H1 (cell line): ENCODE measurements around the gene COA1. TPM values are rescaled to one million over a fixed set of nuclear protein-coding genes. Genes with fewer than 3 reads are reported as not detected.

Source experiments
- CTCF ChIA-PET: fragments of 300-600 bp; sonication (Branson Sonifier 250); formaldehyde crosslinking; loops from one replicate; lab custom pipeline; 2021; ENCODE audit not compliant: partially characterized antibody; lab: Charles Lee
- POLR2A ChIA-PET: fragments of 300-600 bp; sonication (Branson Sonifier 250); formaldehyde crosslinking; loops from one replicate; lab custom pipeline; 2021; ENCODE audit warnings: inconsistent platforms; ENCODE audit not compliant: partially characterized antibody; lab: Charles Lee
- DNase-seq, 2 experiments: peaks; one replicate each; pipeline versions ENCODE4 v3.0.0 to v3.0.0-alpha.2; 2010 to 2022; ENCODE audit warnings: low spot score in 2 of 2, low read depth in 1 of 2, mixed read lengths in 1 of 2
- FAIRE-seq: peaks from 2 replicates; lab custom pipeline; 2011; peaks lifted over from hg19 to GRCh38; lab: Jason Lieb, UNC
- H2AFZ ChIP-seq: 2 replicates; pipeline ENCODE4 v1.8.1; 2012; ENCODE audit warnings: low read length, inconsistent platforms
- H2AK5ac ChIP-seq: 2 replicates; pipeline ENCODE4 v1.6.1; 2013; ENCODE audit warnings: low read depth, low read length
- H2BK120ac ChIP-seq: replicated peaks from 2 replicates; pipeline ENCODE3; 2013; ENCODE audit warnings: low read depth, low read length, inconsistent platforms
- H2BK12ac ChIP-seq: 2 replicates; pipeline ENCODE4 v1.6.1; 2013; ENCODE audit warnings: low read depth, low read length
- H2BK15ac ChIP-seq: 2 replicates; pipeline ENCODE4 v1.6.1; 2013; ENCODE audit warnings: low read length
- H2BK20ac ChIP-seq: 2 replicates; pipeline ENCODE4 v1.6.1; 2013; ENCODE audit warnings: low read length
- H2BK5ac ChIP-seq: 2 replicates; pipeline ENCODE4 v1.6.1; 2013; ENCODE audit warnings: low read depth, low read length
- H3K14ac ChIP-seq: 2 replicates; pipeline ENCODE4 v1.6.1; 2013; ENCODE audit warnings: inconsistent platforms; ENCODE audit not compliant: insufficient read length
- H3K18ac ChIP-seq: 2 replicates; pipeline ENCODE4 v1.6.1; 2013; ENCODE audit warnings: low read length; ENCODE audit errors: extremely low read depth
- H3K23ac ChIP-seq: 2 replicates; pipeline ENCODE4 v1.6.1; 2013; ENCODE audit warnings: inconsistent platforms; ENCODE audit not compliant: insufficient read length
- H3K23me2 ChIP-seq: 2 replicates; pipeline ENCODE4 v1.6.1; 2013; ENCODE audit warnings: low read depth, low read length
- H3K27ac ChIP-seq: 2 replicates; pipeline ENCODE4 v1.6.1; 2011; ENCODE audit warnings: low read depth, low read length, inconsistent platforms
- H3K27me3 ChIP-seq, 4 experiments: replicated peaks in 1 of 4; 1 replicate in 1 of 4; 2 replicates in 3 of 4; pipeline versions ENCODE4 v1.6.1 to v1.8.1; 2011 to 2013; ENCODE audit warnings: low read length in 3 of 4, mild to moderate bottlenecking in 3 of 4, inconsistent platforms in 2 of 4, mixed read lengths in 2 of 4, moderate library complexity in 1 of 4; ENCODE audit not compliant: control insufficient read depth in 3 of 4, insufficient read depth in 3 of 4; ENCODE audit errors: extremely low read depth in 1 of 4
- H3K36me3 ChIP-seq, 4 experiments: 2 replicates each; pipeline versions ENCODE4 v1.6.1 to v1.8.1; 2011 to 2013; ENCODE audit warnings: mild to moderate bottlenecking in 4 of 4, low read length in 3 of 4, moderate library complexity in 2 of 4, control low read depth in 1 of 4, inconsistent platforms in 1 of 4; ENCODE audit not compliant: insufficient read depth in 4 of 4, control insufficient read depth in 2 of 4
- H3K4ac ChIP-seq: replicated peaks from 2 replicates; pipeline ENCODE3; 2013; ENCODE audit warnings: low read length, low read depth, mixed read lengths, inconsistent platforms; ENCODE audit not compliant: insufficient read length
- H3K4me1 ChIP-seq, 4 experiments: replicated peaks in 1 of 4; 1 replicate in 1 of 4; 2 replicates in 3 of 4; pipeline versions ENCODE4 v1.6.1 to v1.8.1; 2011 to 2013; ENCODE audit warnings: low read length in 3 of 4, inconsistent platforms in 2 of 4, mixed read lengths in 1 of 4; ENCODE audit not compliant: insufficient read depth in 4 of 4, control insufficient read depth in 3 of 4
- H3K4me2 ChIP-seq, 2 experiments: 2 replicates each; pipeline versions ENCODE4 v1.6.1 to v1.8.1; 2011 to 2013; ENCODE audit warnings: low read depth in 2 of 2, low read length in 2 of 2, control low read depth in 1 of 2, inconsistent platforms in 1 of 2, mild to moderate bottlenecking in 1 of 2; ENCODE audit not compliant: insufficient read depth in 1 of 2
- H3K4me3 ChIP-seq, 4 experiments: fragments of 200-600, 300-600 bp in 1 of 4; sonication (generic), shearing (Covaris generic), sonication (Bioruptor Twin) in 1 of 4; 2 replicates each; pipeline versions ENCODE4 v1.5.1 to v1.8.1; 2011 to 2016; ENCODE audit warnings: low read length in 4 of 4, low read depth in 3 of 4, control low read depth in 2 of 4, inconsistent platforms in 2 of 4, mild to moderate bottlenecking in 2 of 4, mixed read lengths in 1 of 4, moderate library complexity in 1 of 4; ENCODE audit not compliant: insufficient read depth in 2 of 4; ENCODE audit errors: extremely low read depth in 1 of 4
- H3K56ac ChIP-seq: replicated peaks from 2 replicates; pipeline ENCODE3; 2013; ENCODE audit warnings: low read depth, mild to moderate bottlenecking, mixed read lengths, low read length, inconsistent platforms; ENCODE audit not compliant: insufficient read length
- H3K79me1 ChIP-seq: 2 replicates; pipeline ENCODE4 v1.6.1; 2013; ENCODE audit warnings: low read depth, low read length, control low read depth
- H3K79me2 ChIP-seq, 2 experiments: 2 replicates each; pipeline versions ENCODE4 v1.6.1 to v1.8.1; 2012 to 2013; ENCODE audit warnings: low read length in 2 of 2, mild to moderate bottlenecking in 2 of 2, inconsistent platforms in 1 of 2; ENCODE audit not compliant: insufficient read depth in 2 of 2, control insufficient read depth in 1 of 2
- H3K9ac ChIP-seq, 4 experiments: replicated peaks in 1 of 4; 1 replicate in 1 of 4; 2 replicates in 3 of 4; pipeline versions ENCODE4 v1.6.1 to v1.8.1; 2011 to 2013; ENCODE audit warnings: low read depth in 3 of 4, low read length in 3 of 4, control low read depth in 2 of 4, mild to moderate bottlenecking in 2 of 4, moderate library complexity in 2 of 4, inconsistent platforms in 1 of 4; ENCODE audit errors: extremely low read depth in 1 of 4
- H3K9me3 ChIP-seq, 2 experiments: 2 replicates each; pipeline versions ENCODE4 v1.6.1 to v1.8.1; 2012 to 2013; ENCODE audit warnings: mild to moderate bottlenecking in 2 of 2, moderate library complexity in 2 of 2, control low read depth in 1 of 2, inconsistent platforms in 1 of 2, low read depth in 1 of 2, low read length in 1 of 2, mixed read lengths in 1 of 2; ENCODE audit not compliant: insufficient read depth in 2 of 2
- H4K20me1 ChIP-seq, 2 experiments: replicated peaks in 1 of 2; 2 replicates each; pipeline versions ENCODE3 to v1.8.1; 2011 to 2013; ENCODE audit warnings: inconsistent platforms in 2 of 2, low read length in 2 of 2, mild to moderate bottlenecking in 1 of 2; ENCODE audit not compliant: insufficient read depth in 2 of 2, control insufficient read depth in 1 of 2
- H4K5ac ChIP-seq: 2 replicates; pipeline ENCODE4 v1.6.1; 2013; ENCODE audit warnings: low read length, low read depth, mixed read lengths, inconsistent platforms; ENCODE audit not compliant: insufficient read length
- H4K8ac ChIP-seq: 2 replicates; pipeline ENCODE4 v1.8.0; 2013; ENCODE audit warnings: mild to moderate bottlenecking, moderate library complexity, low read length, inconsistent platforms; ENCODE audit not compliant: insufficient read depth; ENCODE audit errors: extremely low read depth
- H4K91ac ChIP-seq: replicated peaks from 2 replicates; pipeline ENCODE3; 2013; ENCODE audit warnings: low read length, mixed read lengths, inconsistent platforms; ENCODE audit not compliant: insufficient read length
- ASH2L ChIP-seq: fragments of 200-600, 300-600 bp; sonication (generic); IDR thresholded peaks from one replicate; pipeline ENCODE4 v1.7.1; 2017; ENCODE audit warnings: low read length
- BCL11A ChIP-seq, 2 experiments: IDR thresholded peaks; one replicate each; pipeline ENCODE4 v1.6.1; 2011; ENCODE audit warnings: low read depth in 2 of 2, low read length in 2 of 2, mild to moderate bottlenecking in 2 of 2
- EGR1 ChIP-seq: IDR thresholded peaks from 2 replicates; pipeline ENCODE4 v1.6.1; 2011; ENCODE audit warnings: low read depth, low read length, borderline replicate concordance
- KDM5A ChIP-seq: fragments of 200-600 bp; IDR thresholded peaks from 2 replicates; pipeline ENCODE4 v1.7.1; 2012; ENCODE audit warnings: mild to moderate bottlenecking, low read length, inconsistent platforms, mixed read lengths
- NANOG ChIP-seq: IDR thresholded peaks from 2 replicates; pipeline ENCODE4 v1.6.1; 2011; ENCODE audit warnings: low read length, low read depth, mild to moderate bottlenecking, inconsistent platforms; ENCODE audit not compliant: insufficient read depth, poor library complexity, severe bottlenecking
- NRF1 ChIP-seq: IDR thresholded peaks from 2 replicates; pipeline ENCODE4 v1.6.1; 2011; ENCODE audit warnings: mild to moderate bottlenecking, low read depth, low read length, improper control_type of control experiment
- PHF8 ChIP-seq: fragments of 200-600 bp; sonication (generic); conservative IDR thresholded peaks from 2 replicates; pipeline ENCODE4 v1.7.1; 2012; ENCODE audit warnings: low read depth, mild to moderate bottlenecking, inconsistent platforms, low read length, moderate library complexity
- POLR2AphosphoS5 ChIP-seq: IDR thresholded peaks from 2 replicates; pipeline ENCODE4 v1.6.1; 2011; ENCODE audit warnings: low read depth, low read length
- POU5F1 ChIP-seq: IDR thresholded peaks from 2 replicates; pipeline ENCODE4 v1.6.1; 2011; ENCODE audit warnings: low read depth, mild to moderate bottlenecking, low read length, moderate library complexity
- RAD21 ChIP-seq, 2 experiments: IDR thresholded peaks in 1 of 2; conservative IDR thresholded peaks in 1 of 2; 2 replicates each; pipeline ENCODE4 v1.6.1; 2011; ENCODE audit warnings: low read depth in 2 of 2, low read length in 2 of 2, improper control_type of control experiment in 1 of 2, inconsistent platforms in 1 of 2, mild to moderate bottlenecking in 1 of 2, moderate library complexity in 1 of 2
- SIN3A ChIP-seq, 2 experiments: IDR thresholded peaks in 1 of 2; conservative IDR thresholded peaks in 1 of 2; 2 replicates each; pipeline ENCODE4 v1.6.1; 2011 to 2012; ENCODE audit warnings: low read length in 2 of 2, improper control_type of control experiment in 1 of 2, low read depth in 1 of 2, mild to moderate bottlenecking in 1 of 2
- SIRT6 ChIP-seq: IDR thresholded peaks from one replicate; pipeline ENCODE4 v1.7.1; 2012; ENCODE audit warnings: low read length, inconsistent platforms
- TEAD4 ChIP-seq: IDR thresholded peaks from 2 replicates; pipeline ENCODE4 v1.6.1; 2012; ENCODE audit warnings: low read depth, low read length, inconsistent platforms, mixed read lengths
- ZNF274 ChIP-seq: IDR thresholded peaks from 2 replicates; pipeline ENCODE4 v1.7.0; 2012; ENCODE audit warnings: low read length, borderline replicate concordance; ENCODE audit errors: extremely low read depth
- WGBS, 2 experiments: shearing (Covaris generic) in 1 of 2; methylation state at CpG; one replicate each; pipeline versions ENCODE4 v1.1.6 to v1.1.7; 2013 to 2015; ENCODE audit warnings: low lambda C conversion rate in 2 of 2, mixed read lengths in 2 of 2, inconsistent platforms in 1 of 2, low coverage in 1 of 2, missing lambda C conversion rate in 1 of 2; ENCODE audit not compliant: insufficient replicate concordance in 2 of 2, insufficient coverage in 1 of 2, insufficient read length in 1 of 2; ENCODE audit errors: extremely low coverage in 1 of 2, missing lambda C conversion rate in 1 of 2; 5-methylcytosine and 5-hydroxymethylcytosine counted together
- polyA plus RNA-seq, 7 experiments: library from polyadenylated mRNA; depleted of rRNA in 3 of 7; stranded (reverse) in 5 of 7; unstranded in 2 of 7; fragments of >200 nt in 5 of 7; fragments of 200-250 nt in 2 of 7; gene quantifications; 1 replicate in 5 of 7; 2 replicates in 1 of 7; 4 replicates in 1 of 7; pipeline versions ENCODE4 v1.2.1 to v1.2.3, GENCODE V29; 2011 to 2013; ENCODE audit warnings: missing spikeins in 2 of 7, mixed read lengths in 2 of 7
- total RNA-seq: library from RNA; stranded (reverse); fragmentation: NEBNext Ultra II Directional; extraction: Animal tissue kit (Norgen Biotek cat#: 25700); gene quantifications from 2 replicates; pipeline ENCODE4 v1.2.1, GENCODE V29; 2021

Gene COA1
- total and polyA plus RNA-seq, 2 of the 8 experiments (the other 6 are each of a cell fraction or from before 2014, with no cell fraction given) = 98.6 to 143 TPM

GRCh38 chr7:43686991-43687390 is 42.3 kb downstream of the COA1 start:
- ChIA-PET POLR2A (no interaction called here), CTCF (interaction anchor here (0.5 to 1.4 kb wide), 4 partner anchors 13 to 1432 kb away, joined by 3 to 6 read pairs (median 3); no protein-coding TSS in a partner anchor)
- Histone ChIP-seq H3K4me1 (peaks cover 0 to 3% (median 0%) of the 10 kb centered on the region in 4 experiments; a peak in 2 of 7 replicates), H3K14ac (no peak overlapping the region), H3K4me2 (no peak overlapping the region), H3K4ac (no peak overlapping the region), H3K27ac (no peak overlapping the region), H3K27me3 (no peaks in the 10 kb centered on the region), H3K9ac (no peak overlapping the region), H3K18ac (no peak overlapping the region), H3K23me2 (no peaks in the 10 kb centered on the region), H4K20me1 (peaks cover 0 to 4% of the 10 kb centered on the region in 2 experiments), H3K4me3 (no peak overlapping the region), H4K91ac (no peak overlapping the region), H3K56ac (no peak overlapping the region), H4K5ac (no peak overlapping the region), H2AFZ (no peak overlapping the region), H3K9me3 (peaks cover 10% of the 10 kb centered on the region in 2 experiments; a peak in 3 of 4 replicates), H3K79me2 (peaks cover 11 to 95% of the 10 kb centered on the region in 2 experiments), H2BK12ac (no peak overlapping the region), H2BK5ac (no peak overlapping the region), H2AK5ac (no peak overlapping the region), H2BK15ac (no peak overlapping the region), H2BK120ac (no peak overlapping the region), H3K79me1 (no peaks in the 10 kb centered on the region), H2BK20ac (no peak overlapping the region), H3K23ac (no peak overlapping the region), H3K36me3 (peaks cover 0 to 2% (median 0%) of the 10 kb centered on the region in 4 experiments; a peak in 1 of 8 replicates), H4K8ac (no peak overlapping the region)
- FAIRE-seq (no peak), DNase-seq (no peak)
- 97% methylated on average over 2 of the region's 2 CpGs; no CpG with 5 or more reads in 1 of the 2 experiments for WGBS, 2 experiments
- TF ChIP-seq RAD21 (IDR thresholded peaks at IDR 0.05 in 1 of 2, conservative IDR thresholded peaks at IDR 0.05 in 1 of 2; ENCODE audit: low read depth in 2 of 2, low read length in 2 of 2) = no peak
- TF ChIP-seq SIRT6 = no peak
- TF ChIP-seq BCL11A (IDR thresholded peaks at IDR 0.05; ENCODE audit: low read depth in 2 of 2, low read length in 2 of 2) = no peak
- no peak for TF ChIP-seq ZNF274
- no peak for TF ChIP-seq PHF8
- no peak for TF ChIP-seq POLR2AphosphoS5
- no peak for TF ChIP-seq ASH2L
- no peak for TF ChIP-seq NRF1
- no peak for TF ChIP-seq EGR1
- TF ChIP-seq POU5F1 = no peak
- no peak for TF ChIP-seq TEAD4
- no peak for TF ChIP-seq SIN3A (conservative IDR thresholded peaks at IDR 0.05 in 1 of 2, IDR thresholded peaks at IDR 0.05 in 1 of 2; ENCODE audit: low read depth in 1 of 2, low read length in 2 of 2)
- TF ChIP-seq KDM5A = no peak
- TF ChIP-seq NANOG = no peak
